ENCODE data around the gene RAB44. TPM values are rescaled to one million over a fixed set of nuclear protein-coding genes. Genes with fewer than 3 reads are reported as not detected.
A peak's percentile ranks its signal among the peaks of the same experiment; 100 is the strongest.

The RAB44 gene
- total RNA-seq, 1 donor from 2014 or later = not detected

- Histone ChIP-seq H3K36me3 (ENCODE audit: control insufficient read depth, insufficient read depth, low read length) (no peaks in the 10 kb centered on the region), H3K4me3 (ENCODE audit: low read depth, low read length) (no peak overlapping the region), H3K27me3 (ENCODE audit: control insufficient read depth, insufficient read depth, low read length) (no peaks in the 10 kb centered on the region)
- no peak for TF ChIP-seq CTCF (IDR thresholded peaks at IDR 0.05; ENCODE audit: insufficient read depth, low read length, poor library complexity, severe bottlenecking)
- DNase-seq (ENCODE audit: low read depth) = no peak
These were observed 60.4 kb downstream of the RAB44 start for GRCh38 chr6:36757943-36758508.

- Histone ChIP-seq H3K4me3 (ENCODE audit: low read depth, low read length) (no peak overlapping the region), H3K36me3 (ENCODE audit: control insufficient read depth, insufficient read depth, low read length) (no peaks in the 10 kb centered on the region), H3K27me3 (ENCODE audit: control insufficient read depth, insufficient read depth, low read length) (no peaks in the 10 kb centered on the region)
- TF ChIP-seq CTCF (IDR thresholded peaks at IDR 0.05; ENCODE audit: insufficient read depth, low read length, poor library complexity, severe bottlenecking) = no peak
- DNase-seq (ENCODE audit: low read depth) = no peak
These were observed 61.0 kb downstream of the RAB44 start for GRCh38 chr6:36758516-36759147.

- Histone ChIP-seq H3K27me3 (ENCODE audit: control insufficient read depth, insufficient read depth, low read length) (no peaks in the 10 kb centered on the region), H3K4me3 (ENCODE audit: low read depth, low read length) (no peak overlapping the region), H3K36me3 (ENCODE audit: control insufficient read depth, insufficient read depth, low read length) (no peaks in the 10 kb centered on the region)
- DNase-seq (ENCODE audit: low read depth) = no peak
- peak; percentile 100 for TF ChIP-seq CTCF (IDR thresholded peaks at IDR 0.05; ENCODE audit: insufficient read depth, low read length, poor library complexity, severe bottlenecking)
These were observed 61.6 kb downstream of the RAB44 start for GRCh38 chr6:36759148-36759759.

- Histone ChIP-seq H3K36me3 (ENCODE audit: control insufficient read depth, insufficient read depth, low read length) (no peaks in the 10 kb centered on the region), H3K4me3 (ENCODE audit: low read depth, low read length) (no peak overlapping the region), H3K27me3 (ENCODE audit: control insufficient read depth, insufficient read depth, low read length) (no peaks in the 10 kb centered on the region)
- no peak for DNase-seq (ENCODE audit: low read depth)
- no peak for TF ChIP-seq CTCF (IDR thresholded peaks at IDR 0.05; ENCODE audit: insufficient read depth, low read length, poor library complexity, severe bottlenecking)
These were observed 63.2 kb downstream of the RAB44 start for GRCh38 chr6:36760685-36761435.

- no peak for TF ChIP-seq CTCF (IDR thresholded peaks at IDR 0.05; ENCODE audit: insufficient read depth, low read length, poor library complexity, severe bottlenecking)
- Histone ChIP-seq H3K36me3 (ENCODE audit: control insufficient read depth, insufficient read depth, low read length) (no peaks in the 10 kb centered on the region), H3K4me3 (ENCODE audit: low read depth, low read length) (no peak overlapping the region), H3K27me3 (ENCODE audit: control insufficient read depth, insufficient read depth, low read length) (no peaks in the 10 kb centered on the region)
- no peak for DNase-seq (ENCODE audit: low read depth)
These were observed 64.5 kb downstream of the RAB44 start for GRCh38 chr6:36762123-36762522.
